WTC11 (cell line): ENCODE results near the gene HEATR5A. TPM values are rescaled to one million over a fixed set of nuclear protein-coding genes. Genes with fewer than 3 reads are reported as not detected.

Experiments used
- AR ChIP-seq: fragments of 250-450 bp; sonication (Bioruptor Pico); IDR thresholded peaks from 2 replicates; pipeline ENCODE4 v1.9.0; 2021; ENCODE audit warnings: mild to moderate bottlenecking
- ARID4B ChIP-seq: sonication (generic); formaldehyde crosslinking; IDR thresholded peaks from 2 replicates; pipeline ENCODE4 v1.8.0; 2023; ENCODE audit warnings: missing genetic modification reagents, mild to moderate bottlenecking, borderline replicate concordance
- CREM ChIP-seq: sonication (generic); formaldehyde crosslinking; IDR thresholded peaks from 2 replicates; pipeline ENCODE4 v1.8.1; 2022; ENCODE audit warnings: mild to moderate bottlenecking, missing genetic modification reagents, moderate library complexity
- E2F1 ChIP-seq: sonication (generic); formaldehyde crosslinking; IDR thresholded peaks from 2 replicates; pipeline ENCODE4 v1.8.0; 2022; ENCODE audit warnings: mild to moderate bottlenecking, missing genetic modification reagents
- ERG ChIP-seq: fragments of 250-450 bp; sonication (Bioruptor Pico); IDR thresholded peaks from 2 replicates; pipeline ENCODE4 v1.8.0; 2021; ENCODE audit warnings: mild to moderate bottlenecking
- ESRRA ChIP-seq: sonication (generic); formaldehyde crosslinking; IDR thresholded peaks from 2 replicates; pipeline ENCODE4 v1.8.1; 2022; ENCODE audit warnings: mild to moderate bottlenecking, missing genetic modification reagents, borderline replicate concordance
- FOXJ3 ChIP-seq: sonication (generic); formaldehyde crosslinking; IDR thresholded peaks from 2 replicates; pipeline ENCODE4 v1.9.0; 2021; ENCODE audit warnings: missing genetic modification reagents, mild to moderate bottlenecking, borderline replicate concordance
- IRF2 ChIP-seq: sonication (generic); formaldehyde crosslinking; IDR thresholded peaks from 2 replicates; pipeline ENCODE4 v1.8.0; 2022; ENCODE audit warnings: low read depth, missing genetic modification reagents, borderline replicate concordance
- MLX ChIP-seq: sonication (generic); formaldehyde crosslinking; IDR thresholded peaks from 2 replicates; pipeline ENCODE4 v1.8.1; 2023; ENCODE audit warnings: mild to moderate bottlenecking, missing genetic modification reagents, moderate library complexity
- NFE2L1 ChIP-seq: sonication (generic); formaldehyde crosslinking; IDR thresholded peaks from 2 replicates; pipeline ENCODE4 v1.8.1; 2023; ENCODE audit warnings: missing genetic modification reagents
- PRRX2 ChIP-seq: fragments of 250-450 bp; sonication (Bioruptor Pico); IDR thresholded peaks from 2 replicates; pipeline ENCODE4 v1.8.0; 2021; ENCODE audit warnings: mild to moderate bottlenecking
- RELA ChIP-seq: sonication (generic); formaldehyde crosslinking; IDR thresholded peaks from 2 replicates; pipeline ENCODE4 v1.8.1; 2022; ENCODE audit warnings: missing genetic modification reagents, mild to moderate bottlenecking, borderline replicate concordance
- SP1 ChIP-seq: sonication (generic); formaldehyde crosslinking; conservative IDR thresholded peaks from 2 replicates; pipeline ENCODE4 v1.8.1; 2022; ENCODE audit warnings: missing genetic modification reagents
- TP53 ChIP-seq: sonication (generic); formaldehyde crosslinking; IDR thresholded peaks from 2 replicates; pipeline ENCODE4 v1.8.1; 2023; ENCODE audit warnings: mild to moderate bottlenecking, missing genetic modification reagents
- ZNF281 ChIP-seq: sonication (generic); formaldehyde crosslinking; IDR thresholded peaks from 2 replicates; pipeline ENCODE4 v1.8.0; 2023; ENCODE audit warnings: mild to moderate bottlenecking, missing genetic modification reagents
- total RNA-seq: library from RNA; stranded (reverse); gene quantifications from 3 replicates; pipeline ENCODE4 v1.2.3, GENCODE V29; 2021

HEATR5A gene
- total RNA-seq, 1 experiment from 2014 or later, result 36.2 TPM

- no peak for TF ChIP-seq AR
- TF ChIP-seq ARID4B (CRISPR knock-in tag), result peak; percentile 70; the same call in 1 of the 2 replicates
- no peak; the same call in 1 of the 2 replicates for TF ChIP-seq TP53 (CRISPR knock-in tag)
- no peak for TF ChIP-seq ERG (CRISPR knock-in tag)
- peak; percentile 79 for TF ChIP-seq NFE2L1 (CRISPR knock-in tag)
- TF ChIP-seq E2F1 (CRISPR knock-in tag), result no peak
- 0 out of 2 replicates have a peak, but pooled peaks have one; percentile 38 for TF ChIP-seq IRF2
- TF ChIP-seq SP1, result peak; percentile 78
- TF ChIP-seq CREM (CRISPR knock-in tag), result peak; percentile 65
- TF ChIP-seq ZNF281 (CRISPR knock-in tag), result no peak
- TF ChIP-seq PRRX2 (CRISPR knock-in tag), result no peak
- TF ChIP-seq ESRRA (CRISPR knock-in tag), result peak; percentile 77; the same call in 1 of the 2 replicates
- 0 out of 2 replicates have a peak, but pooled peaks have one; percentile 45 for TF ChIP-seq MLX (CRISPR knock-in tag)
- TF ChIP-seq FOXJ3, result no peak
- TF ChIP-seq RELA, result peak; percentile 74
Observed at GRCh38 chr14:31456841-31457664, 36.7 kb upstream of the HEATR5A start, which contains the start of gene DTD2 (continued).
